Adipocyte (in vitro differentiated cells): Measurements from ENCODE around the gene ARHGAP45.

Experiments used
- DNase-seq: peaks from one replicate; pipeline ENCODE4 v3.0.0-alpha.2; 2015; ENCODE audit warnings: low read depth
- H3K27me3 ChIP-seq: replicated peaks from 2 replicates; pipeline ENCODE4 v1.7.0; 2013; ENCODE audit warnings: mild to moderate bottlenecking, low read length, moderate library complexity; ENCODE audit not compliant: control insufficient read depth, insufficient read depth
- H3K36me3 ChIP-seq: 2 replicates; pipeline ENCODE4 v1.7.0; 2013; ENCODE audit warnings: low read length, mild to moderate bottlenecking, moderate library complexity; ENCODE audit not compliant: control insufficient read depth, insufficient read depth, severe bottlenecking
- H3K4me1 ChIP-seq: 2 replicates; pipeline ENCODE4 v1.7.0; 2013; ENCODE audit warnings: mild to moderate bottlenecking, low read length, moderate library complexity; ENCODE audit not compliant: control insufficient read depth, insufficient read depth
- H3K4me3 ChIP-seq: 2 replicates; pipeline ENCODE4 v1.7.0; 2013; ENCODE audit warnings: mild to moderate bottlenecking, low read length, moderate library complexity
- H3K9ac ChIP-seq: 2 replicates; pipeline ENCODE4 v1.7.0; 2013; ENCODE audit warnings: mild to moderate bottlenecking, low read length, moderate library complexity
- H3K9me3 ChIP-seq: 2 replicates; pipeline ENCODE4 v1.7.0; 2013; ENCODE audit warnings: mild to moderate bottlenecking, low read length, moderate library complexity; ENCODE audit not compliant: control insufficient read depth

Gene ARHGAP45

GRCh38 chr19:1060689-1061088 lies 6.3 kb upstream of the ARHGAP45 start:
- Histone ChIP-seq H3K9ac (no peak overlapping the region), H3K4me3 (no peak overlapping the region), H3K9me3 (peaks cover 33% of the 10 kb centered on the region), H3K4me1 (peaks cover 5% of the 10 kb centered on the region), H3K36me3 (peaks cover 12% of the 10 kb centered on the region), H3K27me3 (peaks cover 11% of the 10 kb centered on the region)
- DNase-seq, result no peak

GRCh38 chr19:1061987-1062386 lies 5.0 kb upstream of the ARHGAP45 start:
- no peak overlapping the region for H3K4me3 ChIP-seq
- peaks cover 5% of the 10 kb centered on the region for H3K4me1 ChIP-seq
- H3K9me3 ChIP-seq, result peaks cover 20% of the 10 kb centered on the region
- no peak overlapping the region for H3K9ac ChIP-seq
- H3K36me3 ChIP-seq, result peaks cover 8% of the 10 kb centered on the region
- no peak for DNase-seq
- peaks cover 22% of the 10 kb centered on the region for H3K27me3 ChIP-seq

GRCh38 chr19:1062387-1063029 lies 4.5 kb upstream of the ARHGAP45 start:
- Histone ChIP-seq H3K4me3 (no peak overlapping the region), H3K27me3 (peaks cover 22% of the 10 kb centered on the region), H3K4me1 (peaks cover 5% of the 10 kb centered on the region), H3K36me3 (peaks cover 8% of the 10 kb centered on the region), H3K9me3 (peaks cover 15% of the 10 kb centered on the region), H3K9ac (no peak overlapping the region)
- no peak for DNase-seq

- Histone ChIP-seq H3K36me3 (peaks cover 7% of the 10 kb centered on the region), H3K27me3 (peaks cover 25% of the 10 kb centered on the region), H3K4me3 (no peak overlapping the region), H3K9me3 (peaks cover 8% of the 10 kb centered on the region), H3K9ac (no peak overlapping the region), H3K4me1 (peaks cover 5% of the 10 kb centered on the region)
- no peak for DNase-seq
These were observed 3.7 kb upstream of the ARHGAP45 start for GRCh38 chr19:1063030-1063908.

GRCh38 chr19:1063909-1064660 lies 2.9 kb upstream of the ARHGAP45 start:
- no peaks in the 10 kb centered on the region for H3K36me3 ChIP-seq
- H3K9me3 ChIP-seq, result no peaks in the 10 kb centered on the region
- no peak overlapping the region for H3K9ac ChIP-seq
- DNase-seq, result no peak
- no peak overlapping the region for H3K4me3 ChIP-seq
- peaks cover 5% of the 10 kb centered on the region for H3K4me1 ChIP-seq
- H3K27me3 ChIP-seq, result peaks cover 33% of the 10 kb centered on the region

GRCh38 chr19:1064661-1065605 lies 2.0 kb upstream of the ARHGAP45 start:
- H3K27me3 ChIP-seq, result peaks cover 41% of the 10 kb centered on the region
- H3K4me3 ChIP-seq, result no peak overlapping the region
- no peak overlapping the region for H3K9ac ChIP-seq
- H3K9me3 ChIP-seq, result no peaks in the 10 kb centered on the region
- H3K36me3 ChIP-seq, result no peaks in the 10 kb centered on the region
- H3K4me1 ChIP-seq, result peaks cover 5% of the 10 kb centered on the region
- peak; percentile 81 for DNase-seq

- H3K4me3 ChIP-seq, result no peak overlapping the region
These were observed 1.3 kb upstream of the ARHGAP45 start for GRCh38 chr19:1065606-1066109.

GRCh38 chr19:1066251-1066747 lies 668 bp upstream of the ARHGAP45 start:
- no peak overlapping the region for H3K4me3 ChIP-seq
- H3K27me3 ChIP-seq, result peaks cover 48% of the 10 kb centered on the region
- DNase-seq, result no peak

More at GRCh38 chr19:1065606-1066109, 1.3 kb upstream of the ARHGAP45 start:
- peaks cover 44% of the 10 kb centered on the region for H3K27me3 ChIP-seq
- H3K36me3 ChIP-seq, result no peaks in the 10 kb centered on the region
- H3K4me1 ChIP-seq, result peaks cover 5% of the 10 kb centered on the region
- H3K9me3 ChIP-seq, result no peaks in the 10 kb centered on the region
- H3K9ac ChIP-seq, result no peak overlapping the region
- no peak for DNase-seq

GRCh38 chr19:1067341-1067957 lies 482 bp downstream of the ARHGAP45 start:
- no peak for DNase-seq
- H3K4me3 ChIP-seq, result no peak overlapping the region
- H3K4me1 ChIP-seq, result peaks cover 5% of the 10 kb centered on the region
- no peak overlapping the region for H3K9ac ChIP-seq
- H3K36me3 ChIP-seq, result no peaks in the 10 kb centered on the region
- peaks cover 49% of the 10 kb centered on the region for H3K27me3 ChIP-seq
- no peaks in the 10 kb centered on the region for H3K9me3 ChIP-seq

More at GRCh38 chr19:1066251-1066747, 668 bp upstream of the ARHGAP45 start:
- no peaks in the 10 kb centered on the region for H3K36me3 ChIP-seq
- no peak overlapping the region for H3K9ac ChIP-seq
- H3K4me1 ChIP-seq, result peaks cover 5% of the 10 kb centered on the region
- H3K9me3 ChIP-seq, result no peaks in the 10 kb centered on the region
